Measurements from ENCODE around the gene SRGAP1.

- TF ChIP-seq LARP7 (IDR thresholded peaks at IDR 0.05) = no peak
- no peak for TF ChIP-seq ESRRA (IDR thresholded peaks at IDR 0.05; ENCODE audit: borderline replicate concordance, low read depth)
- TF ChIP-seq ZNF609 (CRISPR knock-in tag; IDR thresholded peaks at IDR 0.05; ENCODE audit: borderline replicate concordance) = no peak
- no peak for TF ChIP-seq CTCF (IDR thresholded peaks at IDR 0.05 in 2 of 3, conservative IDR thresholded peaks at IDR 0.05 in 1 of 3; ENCODE audit: insufficient read depth in 2 of 3, low read depth in 1 of 3, low read length in 3 of 3)
- no peak for TF ChIP-seq SMC3 (conservative IDR thresholded peaks at IDR 0.05; ENCODE audit: insufficient read depth, low read depth, low read length)
- TF ChIP-seq ZNF121 (CRISPR knock-in tag; conservative IDR thresholded peaks at IDR 0.05) = no peak
- TF ChIP-seq NR2C2 (CRISPR knock-in tag; IDR thresholded peaks at IDR 0.05) = no peak
- no peak for TF ChIP-seq NR2C2 (tag; IDR thresholded peaks at IDR 0.05)
- no peak for TF ChIP-seq TCF7L2 (IDR thresholded peaks at IDR 0.05; ENCODE audit: low read depth, low read length)
- no peak for TF ChIP-seq BACH1 (tag; IDR thresholded peaks at IDR 0.05)
- TF ChIP-seq L3MBTL2 (IDR thresholded peaks at IDR 0.05) = no peak
- TF ChIP-seq NCOA2 (IDR thresholded peaks at IDR 0.05; ENCODE audit: partially characterized antibody in 2 of 2) = no peak
- TF ChIP-seq EP300 (IDR thresholded peaks at IDR 0.05; ENCODE audit: low read length) = no peak
- TF ChIP-seq TFAM (CRISPR knock-in tag; conservative IDR thresholded peaks at IDR 0.05) = no peak
- TF ChIP-seq ZNF512 (tag; IDR thresholded peaks at IDR 0.05) = no peak
These were observed 141.4 kb downstream of the SRGAP1 start for GRCh38 chr12:63985945-63986344.

Data from K562 (cell line).